ENCODE measurements around the gene IL1RAPL1.

The IL1RAPL1 gene

GRCh38 chrX:28979877-28980276, 392.6 kb downstream of the IL1RAPL1 start:
- DNase-seq (ENCODE audit: low spot score) = no peak

- no peak for DNase-seq (ENCODE audit: low spot score)
Observed at GRCh38 chrX:28981952-28982351, 394.7 kb downstream of the IL1RAPL1 start.

- DNase-seq (ENCODE audit: low spot score) = no peak
Observed at GRCh38 chrX:28988246-28988645, 401.0 kb downstream of the IL1RAPL1 start.

GRCh38 chrX:28997706-28998463, 410.6 kb downstream of the IL1RAPL1 start:
- DNase-seq (ENCODE audit: low spot score) = no peak

GRCh38 chrX:28998609-28999135, 411.4 kb downstream of the IL1RAPL1 start:
- DNase-seq (ENCODE audit: low spot score) = no peak

- DNase-seq (ENCODE audit: low spot score) = no peak
Observed at GRCh38 chrX:29012867-29013266, 425.6 kb downstream of the IL1RAPL1 start.

GRCh38 chrX:29023207-29023606, 436.0 kb downstream of the IL1RAPL1 start:
- DNase-seq (ENCODE audit: low spot score) = no peak

GRCh38 chrX:29024871-29025270, 437.6 kb downstream of the IL1RAPL1 start:
- DNase-seq (ENCODE audit: low spot score) = no peak

GRCh38 chrX:29039501-29039900, 452.3 kb downstream of the IL1RAPL1 start:
- no peak for DNase-seq (ENCODE audit: low spot score)

GRCh38 chrX:29040160-29040559, 452.9 kb downstream of the IL1RAPL1 start:
- DNase-seq (ENCODE audit: low spot score) = no peak

GRCh38 chrX:29042341-29042740, 455.1 kb downstream of the IL1RAPL1 start:
- no peak for DNase-seq (ENCODE audit: low spot score)

- no peak for DNase-seq (ENCODE audit: low spot score)
Observed at GRCh38 chrX:29043746-29044145, 456.5 kb downstream of the IL1RAPL1 start.

- peak; percentile 2 for DNase-seq (ENCODE audit: low spot score)
Observed at GRCh38 chrX:29044423-29045184, 457.4 kb downstream of the IL1RAPL1 start.

- DNase-seq (ENCODE audit: low spot score) = no peak
Observed at GRCh38 chrX:29065477-29065876, 478.2 kb downstream of the IL1RAPL1 start.

- DNase-seq (ENCODE audit: low spot score) = no peak
Observed at GRCh38 chrX:29066516-29066915, 479.3 kb downstream of the IL1RAPL1 start.

- DNase-seq (ENCODE audit: low spot score) = no peak
Observed at GRCh38 chrX:29067351-29067750, 480.1 kb downstream of the IL1RAPL1 start.

GRCh38 chrX:29071525-29072320, 484.5 kb downstream of the IL1RAPL1 start:
- no peak for DNase-seq (ENCODE audit: low spot score)

GRCh38 chrX:29082558-29082957, 495.3 kb downstream of the IL1RAPL1 start:
- DNase-seq (ENCODE audit: low spot score) = no peak

- no peak for DNase-seq (ENCODE audit: low spot score)
Observed at GRCh38 chrX:29083823-29084222, 496.6 kb downstream of the IL1RAPL1 start.

- DNase-seq (ENCODE audit: low spot score) = peak; percentile 11
Observed at GRCh38 chrX:29090811-29091210, 503.6 kb downstream of the IL1RAPL1 start.

GRCh38 chrX:29107231-29107630, 520.0 kb downstream of the IL1RAPL1 start:
- no peak for DNase-seq (ENCODE audit: low spot score)

GRCh38 chrX:29110041-29110440, 522.8 kb downstream of the IL1RAPL1 start:
- DNase-seq (ENCODE audit: low spot score) = no peak

Data from kidney tubule cell (primary cell).